Astrocyte of the spinal cord (primary cell): ENCODE data around the gene MEGF6.

ENCODE experiments used
- DNase-seq: peaks from one replicate; pipeline ENCODE4 v3.0.0; 2011; ENCODE audit warnings: low read depth, low spot score
- H3K4me3 ChIP-seq: 2 replicates; pipeline ENCODE4 v1.5.1; 2011; ENCODE audit warnings: low read depth, mild to moderate bottlenecking, low read length, moderate library complexity
- in situ Hi-C: cut with HindIII; loops from 2 replicates; pipeline ENCODE4 v1.10.0; 2017; ENCODE audit warnings: low sequenced_read_pairs
- TF ChIP-seq, protein P1 (sequence below): IDR thresholded peaks from 2 replicates; pipeline ENCODE4 v1.5.1; 2012; ENCODE audit warnings: low read depth, mild to moderate bottlenecking, low read length, inconsistent platforms

Gene MEGF6

GRCh38 chr1:3607703-3608065 lies 3.6 kb downstream of the MEGF6 start:
- DNase-seq, result no peak
- no peak overlapping the region for H3K4me3 ChIP-seq
- TF ChIP-seq, protein P1, sequence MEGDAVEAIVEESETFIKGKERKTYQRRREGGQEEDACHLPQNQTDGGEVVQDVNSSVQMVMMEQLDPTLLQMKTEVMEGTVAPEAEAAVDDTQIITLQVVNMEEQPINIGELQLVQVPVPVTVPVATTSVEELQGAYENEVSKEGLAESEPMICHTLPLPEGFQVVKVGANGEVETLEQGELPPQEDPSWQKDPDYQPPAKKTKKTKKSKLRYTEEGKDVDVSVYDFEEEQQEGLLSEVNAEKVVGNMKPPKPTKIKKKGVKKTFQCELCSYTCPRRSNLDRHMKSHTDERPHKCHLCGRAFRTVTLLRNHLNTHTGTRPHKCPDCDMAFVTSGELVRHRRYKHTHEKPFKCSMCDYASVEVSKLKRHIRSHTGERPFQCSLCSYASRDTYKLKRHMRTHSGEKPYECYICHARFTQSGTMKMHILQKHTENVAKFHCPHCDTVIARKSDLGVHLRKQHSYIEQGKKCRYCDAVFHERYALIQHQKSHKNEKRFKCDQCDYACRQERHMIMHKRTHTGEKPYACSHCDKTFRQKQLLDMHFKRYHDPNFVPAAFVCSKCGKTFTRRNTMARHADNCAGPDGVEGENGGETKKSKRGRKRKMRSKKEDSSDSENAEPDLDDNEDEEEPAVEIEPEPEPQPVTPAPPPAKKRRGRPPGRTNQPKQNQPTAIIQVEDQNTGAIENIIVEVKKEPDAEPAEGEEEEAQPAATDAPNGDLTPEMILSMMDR, result no peak
- in situ Hi-C loops, result no loop called here

DNA sequence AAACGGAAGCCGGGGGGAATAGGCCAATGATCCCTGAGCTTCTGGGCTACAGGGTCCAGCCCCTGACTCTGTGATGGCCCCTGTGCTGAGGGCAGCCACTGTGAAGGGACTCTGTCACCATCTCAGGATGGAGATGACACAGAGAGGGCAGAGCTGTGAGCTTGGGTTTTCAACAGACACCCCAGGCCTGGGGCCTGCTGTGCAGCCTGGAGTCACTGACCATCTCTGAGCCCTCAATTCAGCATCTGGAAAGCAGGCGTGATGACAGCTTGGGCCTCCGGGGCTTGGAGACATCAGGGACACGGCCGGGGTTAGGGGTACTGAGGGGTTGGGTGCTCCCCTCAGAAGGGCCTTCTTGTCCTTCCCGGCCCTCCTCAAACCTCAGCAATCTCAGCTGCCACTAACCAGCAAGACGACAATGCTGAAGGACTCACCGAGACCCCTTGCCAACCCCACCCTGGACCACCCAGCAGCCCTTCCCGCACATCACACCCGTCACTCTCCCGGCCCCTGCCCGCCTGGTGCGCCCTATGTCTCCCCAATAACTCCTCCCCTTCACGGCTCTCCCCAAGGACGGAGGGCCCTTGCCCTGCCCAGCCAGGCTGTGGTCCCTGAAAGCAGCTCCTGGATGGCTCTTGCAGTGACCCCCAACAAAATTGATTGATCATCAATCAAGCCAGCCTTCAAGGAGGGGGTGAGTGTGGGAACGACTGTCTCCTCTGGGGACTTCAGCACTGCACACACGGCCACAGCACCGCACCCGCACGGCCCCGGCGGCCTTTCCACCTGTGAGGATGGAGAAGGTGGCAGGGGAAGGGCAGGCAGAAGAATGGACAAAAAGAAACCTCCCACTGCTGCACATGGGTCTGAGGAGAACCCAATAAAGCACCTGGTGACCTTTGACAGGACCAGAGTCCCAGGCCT lies 4.3 kb downstream of the MEGF6 start:
- no peak for DNase-seq
- TF ChIP-seq, protein P1, result no peak
- no peak overlapping the region for H3K4me3 ChIP-seq
- in situ Hi-C loops, result no loop called here

DNA sequence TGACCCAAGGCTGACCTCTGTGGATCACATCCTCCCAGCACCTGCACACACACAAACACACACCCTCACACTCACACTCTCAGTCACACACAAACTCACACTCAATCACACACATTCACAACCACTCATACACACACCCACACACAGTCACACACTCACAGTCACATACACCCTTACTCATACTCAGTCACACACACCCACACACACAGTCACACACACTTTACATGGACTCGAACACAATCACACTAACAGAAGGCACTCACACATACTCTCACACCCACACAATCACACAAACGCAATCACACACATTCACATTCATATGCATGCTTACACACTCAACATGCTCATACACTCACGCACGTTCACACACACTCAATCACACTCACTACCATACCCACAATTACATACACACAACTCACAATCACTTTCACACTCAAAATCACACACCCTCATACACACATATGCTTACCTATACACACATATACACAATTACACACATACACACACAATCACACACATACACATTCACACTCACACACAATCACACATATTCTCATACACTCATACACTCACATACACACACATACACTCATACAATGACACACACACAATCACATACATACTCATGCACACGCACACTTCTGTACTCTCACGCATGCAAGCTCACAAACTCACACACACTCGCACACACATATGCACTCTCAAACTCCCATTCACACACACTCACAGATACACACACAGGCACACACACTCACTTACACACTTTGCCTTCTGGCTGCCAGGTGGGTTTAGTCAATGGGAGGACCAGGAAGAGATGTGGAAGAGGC lies 6.1 kb downstream of the MEGF6 start:
- TF ChIP-seq, protein P1, result no peak
- in situ Hi-C loops, result no loop called here
- no peak overlapping the region for H3K4me3 ChIP-seq
- DNase-seq, result no peak

GRCh38 chr1:3604468-3604974 lies 6.8 kb downstream of the MEGF6 start:
- no peak for DNase-seq
- no peak overlapping the region for H3K4me3 ChIP-seq
- in situ Hi-C loops, result no loop called here
- TF ChIP-seq, protein P1, result no peak

- in situ Hi-C loops, result no loop called here
- DNase-seq, result no peak
- no peak overlapping the region for H3K4me3 ChIP-seq
- TF ChIP-seq, protein P1, result no peak
Observed at GRCh38 chr1:3603571-3604467, 7.5 kb downstream of the MEGF6 start.

- in situ Hi-C loops, result no loop called here
- DNase-seq, result no peak
- no peak overlapping the region for H3K4me3 ChIP-seq
- TF ChIP-seq, protein P1, result no peak
Observed at GRCh38 chr1:3603156-3603555, 8.2 kb downstream of the MEGF6 start.
